Prostate gland (tissue), 2 donors: ENCODE data around the gene FGF7. TPM values are rescaled to one million over a fixed set of nuclear protein-coding genes. Genes with fewer than 3 reads are reported as not detected.

Experiments used
- DNase-seq: peaks from one replicate; pipeline ENCODE4 v3.0.0-alpha.2; 2019; ENCODE audit warnings: low spot score
- H3K27ac ChIP-seq, 2 donors: fragments of 200-600 bp; sonication (generic); 2 replicates each; pipeline ENCODE4 v1.5.1; 2017 to 2019
- H3K27me3 ChIP-seq: fragments of 200-600 bp; sonication (generic); replicated peaks from 2 replicates; pipeline ENCODE4 v1.5.1; 2019; ENCODE audit not compliant: insufficient read depth
- H3K36me3 ChIP-seq, 2 donors: fragments of 200-600 bp; sonication (generic); 1 replicate in 1 of 2; 2 replicates in 1 of 2; pipeline versions ENCODE4 v1.5.1 to v1.8.1; 2017 to 2019
- H3K4me1 ChIP-seq: fragments of 200-600 bp; sonication (generic); replicated peaks from 2 replicates; pipeline ENCODE4 v1.5.1; 2019
- H3K4me3 ChIP-seq, 2 donors: fragments of 200-600 bp; sonication (generic); 2 replicates each; pipeline ENCODE4 v1.5.1; 2017 to 2019
- H3K9me3 ChIP-seq: fragments of 200-600 bp; sonication (generic); 2 replicates; pipeline ENCODE4 v1.5.1; 2017
- POLR2A ChIP-seq: fragments of 450-650 bp; IDR thresholded peaks from one replicate; pipeline ENCODE4 v1.6.1; 2016; ENCODE audit warnings: antibody characterized with exemption, mild to moderate bottlenecking
- POLR2AphosphoS5 ChIP-seq: sonication (generic); formaldehyde crosslinking; IDR thresholded peaks from one replicate; pipeline ENCODE4 v1.6.1; 2017; ENCODE audit warnings: antibody characterized with exemption
- WGBS: methylation state at CpG from one replicate; pipeline ENCODE4 v1.1.5; 2018; 5-methylcytosine and 5-hydroxymethylcytosine counted together
- intact Hi-C: fragments of 100-400 bp; cut with DNase I; formaldehyde crosslinking; loops from one replicate; pipeline ENCODE4 v1.14.2; 2022
- total RNA-seq, 2 donors: library from RNA; depleted of rRNA; stranded (reverse); fragments of >200 nt; gene quantifications; one replicate each; pipeline ENCODE4 v1.1.0, GENCODE V29; 2016
- TF ChIP-seq, protein P1 (sequence below), 4 experiments: fragments of 200-600 bp in 2 of 4; fragments of 450-650 bp in 2 of 4; sonication (generic) in 2 of 4; IDR thresholded peaks; 1 replicate in 3 of 4; 2 replicates in 1 of 4; pipeline ENCODE4 v1.5.1; 2016 to 2019; ENCODE audit warnings: antibody characterized with exemption in 4 of 4, mild to moderate bottlenecking in 2 of 4, moderate library complexity in 2 of 4

The FGF7 gene
- total RNA-seq, 2 donors from 2014 or later: 8.9 to 11.5 TPM

DNA sequence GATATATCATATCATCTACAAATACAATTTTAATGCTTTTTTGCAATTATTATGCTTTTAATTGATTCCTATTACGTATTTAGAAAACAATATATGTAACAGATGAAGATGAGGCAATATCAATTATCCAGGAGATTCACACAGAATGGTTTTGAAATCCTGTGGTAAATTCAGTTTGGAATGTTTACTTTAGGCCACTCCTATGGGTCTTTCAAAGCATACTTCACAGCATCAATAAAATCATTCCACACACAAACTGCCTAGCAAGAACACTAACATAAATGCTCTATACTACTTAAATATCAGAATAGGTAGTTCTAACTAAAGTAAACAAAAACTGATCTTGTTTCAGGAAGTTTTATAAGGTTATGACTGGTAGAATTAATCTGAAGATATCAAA lies 107.0 kb downstream of the FGF7 start:
- Histone ChIP-seq H3K36me3 (no peaks in the 10 kb centered on the region), H3K4me3 (no peak overlapping the region), H3K27ac (no peak overlapping the region), H3K4me1 (no peaks in the 10 kb centered on the region), H3K9me3 (no peaks in the 10 kb centered on the region), H3K27me3 (no peaks in the 10 kb centered on the region)
- 61% methylated on average over 1 of the region's 1 CpG for WGBS
- DNase-seq: no peak
- intact Hi-C loops: no loop called here
- TF ChIP-seq, protein P1, sequence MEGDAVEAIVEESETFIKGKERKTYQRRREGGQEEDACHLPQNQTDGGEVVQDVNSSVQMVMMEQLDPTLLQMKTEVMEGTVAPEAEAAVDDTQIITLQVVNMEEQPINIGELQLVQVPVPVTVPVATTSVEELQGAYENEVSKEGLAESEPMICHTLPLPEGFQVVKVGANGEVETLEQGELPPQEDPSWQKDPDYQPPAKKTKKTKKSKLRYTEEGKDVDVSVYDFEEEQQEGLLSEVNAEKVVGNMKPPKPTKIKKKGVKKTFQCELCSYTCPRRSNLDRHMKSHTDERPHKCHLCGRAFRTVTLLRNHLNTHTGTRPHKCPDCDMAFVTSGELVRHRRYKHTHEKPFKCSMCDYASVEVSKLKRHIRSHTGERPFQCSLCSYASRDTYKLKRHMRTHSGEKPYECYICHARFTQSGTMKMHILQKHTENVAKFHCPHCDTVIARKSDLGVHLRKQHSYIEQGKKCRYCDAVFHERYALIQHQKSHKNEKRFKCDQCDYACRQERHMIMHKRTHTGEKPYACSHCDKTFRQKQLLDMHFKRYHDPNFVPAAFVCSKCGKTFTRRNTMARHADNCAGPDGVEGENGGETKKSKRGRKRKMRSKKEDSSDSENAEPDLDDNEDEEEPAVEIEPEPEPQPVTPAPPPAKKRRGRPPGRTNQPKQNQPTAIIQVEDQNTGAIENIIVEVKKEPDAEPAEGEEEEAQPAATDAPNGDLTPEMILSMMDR (IDR thresholded peaks at IDR 0.05): no peak
- TF ChIP-seq POLR2AphosphoS5: no peak
- TF ChIP-seq POLR2A: no peak

Other genes starting within 250 kb of the FGF7 start
- gene FAM227B, start 197.6 kb downstream of the FGF7 start, total RNA-seq: 10 to 100 TPM in 1 of 2 donors, 1 to 10 TPM in 1; 8.3 to 12.9 TPM
- 10 to 100 TPM; 16.6 to 21.1 TPM for gene DTWD1, start 197.8 kb downstream of the FGF7 start, total RNA-seq